HepG2 (cell line): Measurements from ENCODE around the gene SARNP. TPM values are rescaled to one million over a fixed set of nuclear protein-coding genes. Genes with fewer than 3 reads are reported as not detected.

ENCODE experiments used
- CERS6 ChIP-seq: sonication (generic); formaldehyde crosslinking; IDR thresholded peaks from 2 replicates; pipeline ENCODE4 v1.5.0; 2020; ENCODE audit warnings: missing genetic modification reagents
- MTA1 ChIP-seq: sonication (generic); formaldehyde crosslinking; IDR thresholded peaks from 2 replicates; pipeline ENCODE4 v1.4.0; 2020; ENCODE audit warnings: missing genetic modification reagents, mild to moderate bottlenecking, borderline replicate concordance
- PRDM10 ChIP-seq: sonication (generic); formaldehyde crosslinking; IDR thresholded peaks from 2 replicates; pipeline ENCODE4 v1.4.0; 2020; ENCODE audit warnings: low read depth, missing genetic modification reagents
- PRDM15 ChIP-seq: sonication (generic); formaldehyde crosslinking; IDR thresholded peaks from 2 replicates; pipeline ENCODE4 v1.4.0; 2020; ENCODE audit warnings: missing genetic modification reagents
- PTBP1 ChIP-seq: fragments of 200-400 bp; formaldehyde crosslinking; IDR thresholded peaks from 2 replicates; pipeline ENCODE4 v1.6.1; 2018; ENCODE audit warnings: low read length, low read depth; ENCODE audit not compliant: poor library complexity, severe bottlenecking
- TMF1 ChIP-seq: sonication (generic); formaldehyde crosslinking; IDR thresholded peaks from 2 replicates; pipeline ENCODE4 v1.8.1; 2022; ENCODE audit warnings: low read depth, missing genetic modification reagents
- ZFP1 ChIP-seq: IDR thresholded peaks from 2 replicates; pipeline ENCODE4 v1.6.1; 2016
- ZNF441 ChIP-seq: sonication (generic); formaldehyde crosslinking; IDR thresholded peaks from 2 replicates; pipeline ENCODE4 v1.7.0; 2021; ENCODE audit warnings: missing genetic modification reagents, borderline replicate concordance
- ZNF546 ChIP-seq: sonication (generic); formaldehyde crosslinking; conservative IDR thresholded peaks from 2 replicates; pipeline ENCODE4 v1.8.1; 2023; ENCODE audit warnings: mild to moderate bottlenecking, missing genetic modification reagents
- ZNF639 ChIP-seq: conservative IDR thresholded peaks from 2 replicates; pipeline ENCODE4 v1.6.1; 2018; ENCODE audit warnings: missing genetic modification reagents
- polyA plus RNA-seq, 8 experiments: library from polyadenylated mRNA; depleted of rRNA in 3 of 8; stranded (reverse) in 7 of 8; unstranded in 1 of 8; fragments of >200 nt; fragmentation: Illumina TruSeq in 4 of 8; extraction: Trizol in 4 of 8; gene quantifications; 2 replicates each; pipeline versions ENCODE4 v1.2.1 to v1.2.3, GENCODE V29; 2011 to 2016; ENCODE audit warnings: low read depth in 4 of 8, missing spikeins in 1 of 8, mixed read lengths in 1 of 8; ENCODE audit not compliant: insufficient read depth in 1 of 8
- total RNA-seq, 5 experiments: library from RNA; depleted of rRNA; stranded (reverse); fragments of >200 nt; fragmentation: Illumina TruSeq; extraction: Trizol; gene quantifications; 2 replicates each; pipeline ENCODE4 v1.2.3, GENCODE V29; 2016; ENCODE audit warnings: low read depth in 1 of 5
- TF ChIP-seq, protein P1 (sequence below): sonication (generic); formaldehyde crosslinking; IDR thresholded peaks from 2 replicates; pipeline ENCODE4 v1.4.0; 2020; ENCODE audit warnings: low read depth, mild to moderate bottlenecking, missing genetic modification reagents
- TF ChIP-seq, protein P2 (sequence below): sonication (generic); formaldehyde crosslinking; IDR thresholded peaks from 2 replicates; pipeline ENCODE4 v1.4.0; 2020; ENCODE audit warnings: mild to moderate bottlenecking, missing genetic modification reagents
- TF ChIP-seq, protein P3 (sequence below), 2 experiments: fragments of 450-650 bp in 1 of 2; sonication (generic) in 1 of 2; formaldehyde crosslinking; IDR thresholded peaks; 2 replicates each; pipeline versions ENCODE4 v1.5.0 to v1.8.0; 2020 to 2022; ENCODE audit warnings: mild to moderate bottlenecking in 1 of 2, missing genetic modification reagents in 1 of 2

SARNP gene
- total and polyA plus RNA-seq, 2 of the 13 experiments (the other 11 are each of a cell fraction or from before 2014, with no cell fraction given) = 59.0 to 95.4 TPM

DNA sequence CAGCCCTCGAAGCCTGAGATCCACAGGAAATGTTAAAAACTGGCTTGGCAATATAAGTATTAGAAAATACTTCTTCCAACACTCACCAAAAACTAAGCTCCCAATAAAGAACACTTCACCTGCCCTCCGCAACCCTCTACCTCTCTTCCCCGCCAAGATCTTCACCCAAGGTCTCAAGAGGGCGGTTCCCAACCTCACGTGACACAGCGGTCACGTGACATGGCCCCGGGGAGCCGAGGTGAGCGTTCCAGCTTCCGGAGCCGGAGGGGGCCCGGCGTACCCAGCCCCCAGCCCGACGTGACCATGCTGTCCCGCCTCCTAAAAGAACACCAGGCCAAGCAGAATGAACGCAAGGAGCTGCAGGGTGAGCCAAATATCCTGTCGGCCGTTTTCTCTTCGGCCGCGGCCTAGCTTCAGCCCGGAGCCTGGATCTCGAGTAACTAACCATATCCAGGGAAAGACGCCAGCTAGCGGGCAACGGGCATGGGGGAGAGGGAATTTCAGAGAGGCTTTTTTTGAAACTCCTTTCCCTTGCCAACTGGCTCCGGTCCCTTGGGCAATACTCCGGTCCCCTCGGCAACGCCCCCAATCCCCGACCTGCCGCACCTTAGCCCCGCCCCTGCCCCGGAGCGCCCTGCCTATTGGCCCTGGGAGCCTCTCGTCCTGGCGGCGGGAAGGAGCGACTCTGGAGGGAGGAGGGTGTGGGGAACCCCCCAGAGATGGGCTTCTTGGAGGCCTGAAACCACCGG lies 101.5 kb downstream of the SARNP start, which contains the start of gene BLOC1S1 (continued):
- TF ChIP-seq TMF1 (CRISPR knock-in tag) (peak; percentile 67; the same call in 1 of the 2 replicates), ZNF639 (0 out of 2 replicates have a peak, but pooled peaks have one; percentile 44), PRDM15 (CRISPR knock-in tag) (no peak), PTBP1 (no peak), PRDM10 (CRISPR knock-in tag) (peak; percentile 35; the same call in 1 of the 2 replicates), CERS6 (CRISPR knock-in tag) (no peak), ZNF546 (CRISPR knock-in tag) (0 out of 2 replicates have a peak, but pooled peaks have one; percentile 86), ZNF441 (CRISPR knock-in tag) (peak; percentile 45; the same call in 1 of the 2 replicates), ZFP1 (CRISPR knock-in tag) (no peak), MTA1 (CRISPR knock-in tag) (peak; percentile 76; the same call in 1 of the 2 replicates)
- TF ChIP-seq, protein P1, sequence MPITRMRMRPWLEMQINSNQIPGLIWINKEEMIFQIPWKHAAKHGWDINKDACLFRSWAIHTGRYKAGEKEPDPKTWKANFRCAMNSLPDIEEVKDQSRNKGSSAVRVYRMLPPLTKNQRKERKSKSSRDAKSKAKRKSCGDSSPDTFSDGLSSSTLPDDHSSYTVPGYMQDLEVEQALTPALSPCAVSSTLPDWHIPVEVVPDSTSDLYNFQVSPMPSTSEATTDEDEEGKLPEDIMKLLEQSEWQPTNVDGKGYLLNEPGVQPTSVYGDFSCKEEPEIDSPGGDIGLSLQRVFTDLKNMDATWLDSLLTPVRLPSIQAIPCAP = no peak
- TF ChIP-seq, protein P2, sequence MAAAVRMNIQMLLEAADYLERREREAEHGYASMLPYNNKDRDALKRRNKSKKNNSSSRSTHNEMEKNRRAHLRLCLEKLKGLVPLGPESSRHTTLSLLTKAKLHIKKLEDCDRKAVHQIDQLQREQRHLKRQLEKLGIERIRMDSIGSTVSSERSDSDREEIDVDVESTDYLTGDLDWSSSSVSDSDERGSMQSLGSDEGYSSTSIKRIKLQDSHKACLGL (CRISPR knock-in tag) = no peak; the same call in 1 of the 2 replicates
- TF ChIP-seq, protein P3, sequence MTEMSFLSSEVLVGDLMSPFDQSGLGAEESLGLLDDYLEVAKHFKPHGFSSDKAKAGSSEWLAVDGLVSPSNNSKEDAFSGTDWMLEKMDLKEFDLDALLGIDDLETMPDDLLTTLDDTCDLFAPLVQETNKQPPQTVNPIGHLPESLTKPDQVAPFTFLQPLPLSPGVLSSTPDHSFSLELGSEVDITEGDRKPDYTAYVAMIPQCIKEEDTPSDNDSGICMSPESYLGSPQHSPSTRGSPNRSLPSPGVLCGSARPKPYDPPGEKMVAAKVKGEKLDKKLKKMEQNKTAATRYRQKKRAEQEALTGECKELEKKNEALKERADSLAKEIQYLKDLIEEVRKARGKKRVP (CRISPR knock-in tag; IDR thresholded peaks at IDR 0.05) = peak in 1 of 2 experiments; percentile 43; a peak in 1 of 4 replicates
